ENCODE data around the gene DAB2. TPM values are rescaled to one million over a fixed set of nuclear protein-coding genes. Genes with fewer than 3 reads are reported as not detected.

DAB2 gene
- total RNA-seq, 4 donors from 2014 or later: 13.6 to 25.7 (median 19.2) TPM

DNA sequence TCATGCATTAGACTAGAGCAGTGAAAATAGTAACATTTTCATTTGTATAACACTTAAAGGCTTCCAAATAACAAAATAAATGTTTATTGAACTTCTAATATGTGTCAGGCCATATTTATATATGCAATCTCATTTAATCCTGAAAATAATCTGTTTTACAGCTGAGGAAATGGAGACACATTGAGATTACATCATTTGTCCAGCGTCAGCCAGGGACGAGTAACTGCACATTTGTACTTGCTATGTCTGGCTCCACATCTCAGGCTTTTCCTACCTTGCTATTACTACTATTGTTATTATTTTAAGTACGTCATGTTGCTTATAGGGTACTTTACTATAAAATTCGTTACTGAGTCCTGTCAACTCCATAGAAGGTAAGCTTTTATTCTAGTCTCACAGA is 56.7 kb downstream of the DAB2 start:
- intact Hi-C loops (cut with DNase I; ENCODE audit: low total_unique reads): no loop called here
- TF ChIP-seq CTCF (IDR thresholded peaks at IDR 0.05) (no peak), POLR2A (IDR thresholded peaks at IDR 0.05) (no peak)

GRCh38 chr5:39367711-39368110 is 57.1 kb downstream of the DAB2 start:
- no peak for DNase-seq (ENCODE audit: low spot score in 2 of 2)
- WGBS, 2 donors: 74% methylated on average over 3 of the region's 3 CpGs
- intact Hi-C loops (cut with DNase I; ENCODE audit: low total_unique reads): no loop called here
- TF ChIP-seq CTCF (IDR thresholded peaks at IDR 0.05): no peak
- no peak for TF ChIP-seq POLR2A (IDR thresholded peaks at IDR 0.05)
- H3K4me3 ChIP-seq (ENCODE audit: low read depth, poor library complexity, severe bottlenecking): no peak overlapping the region

More for the DNA sequence above, 56.7 kb downstream of the DAB2 start:
- DNase-seq (ENCODE audit: low spot score in 2 of 2): no peak
- no peak overlapping the region for H3K4me3 ChIP-seq (ENCODE audit: low read depth, poor library complexity, severe bottlenecking)
- WGBS, 2 donors: 50 to 55% methylated on average over 4 of the region's 4 CpGs

DNA sequence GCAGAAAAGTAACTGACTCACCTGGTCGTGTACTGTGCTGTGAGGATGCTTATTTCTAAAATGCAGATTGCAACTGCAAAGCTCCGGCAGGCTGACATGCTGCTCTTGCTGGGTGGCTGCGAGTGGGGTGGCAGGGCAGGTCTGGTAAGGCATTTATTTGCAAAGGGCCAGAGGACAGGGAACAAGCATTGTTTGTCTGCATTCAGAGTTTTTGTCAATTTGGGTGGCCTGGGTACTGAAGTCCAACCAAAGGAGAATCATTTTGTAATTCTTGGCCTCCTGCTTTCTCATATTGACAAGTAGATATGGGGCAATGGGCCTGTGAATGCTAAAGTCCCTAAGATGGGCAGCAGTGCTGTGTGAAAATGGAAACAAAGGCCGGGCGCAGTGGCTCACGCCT is 60.4 kb downstream of the DAB2 start, which contains the start of gene C9:
TSS of gene C9 (minus strand) at position 129 of the 400 bp plus-strand sequence. CDS start at position 98, 31 bp downstream.
- H3K4me3 ChIP-seq (ENCODE audit: low read depth, poor library complexity, severe bottlenecking): no peak within 1 kb of the TSS
- WGBS, 2 donors: 69% methylated on average over 6 of the region's 6 CpGs
- no peak for TF ChIP-seq CTCF (IDR thresholded peaks at IDR 0.05)
- intact Hi-C loops (cut with DNase I; ENCODE audit: low total_unique reads): no loop called here
- DNase-seq (ENCODE audit: low spot score in 2 of 2): no peak

DNA sequence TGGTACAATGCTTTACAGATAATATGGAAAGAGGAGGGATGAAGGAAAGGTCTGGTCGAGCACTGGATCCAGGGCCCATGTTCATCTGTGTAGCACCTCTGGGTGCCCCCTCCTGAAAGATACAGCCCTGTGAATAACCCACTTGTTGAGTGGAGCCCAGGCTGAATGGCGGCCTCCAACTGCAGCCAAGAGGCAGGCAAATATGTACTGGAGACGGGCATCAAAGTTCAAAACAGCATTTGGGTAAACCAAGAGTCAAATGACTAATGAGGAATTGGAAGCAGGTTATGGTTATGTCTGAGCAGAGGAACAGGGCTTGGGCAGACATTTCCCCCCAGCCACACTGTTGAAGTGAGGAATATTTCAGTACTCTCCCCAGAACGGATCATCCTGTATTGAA is 61.6 kb downstream of the DAB2 start:
- intact Hi-C loops (cut with DNase I; ENCODE audit: low total_unique reads): no loop called here
- no peak for DNase-seq (ENCODE audit: low spot score in 2 of 2)
- TF ChIP-seq POLR2A (IDR thresholded peaks at IDR 0.05): no peak
- no peak for TF ChIP-seq CTCF (IDR thresholded peaks at IDR 0.05)
- no peak overlapping the region for H3K4me3 ChIP-seq (ENCODE audit: low read depth, poor library complexity, severe bottlenecking)
- 76 to 88% methylated on average over 4 of the region's 4 CpGs for WGBS, 2 donors

- intact Hi-C loops (cut with DNase I; ENCODE audit: low total_unique reads): no loop called here
- DNase-seq (ENCODE audit: low spot score in 2 of 2): no peak
- WGBS, 2 donors: 87 to 92% methylated on average over 8 of the region's 8 CpGs
- TF ChIP-seq POLR2A (IDR thresholded peaks at IDR 0.05) (no peak), CTCF (IDR thresholded peaks at IDR 0.05) (no peak)
- H3K4me3 ChIP-seq (ENCODE audit: low read depth, poor library complexity, severe bottlenecking): no peak overlapping the region
Measured at GRCh38 chr5:39362646-39363045, 62.1 kb downstream of the DAB2 start.

DNA sequence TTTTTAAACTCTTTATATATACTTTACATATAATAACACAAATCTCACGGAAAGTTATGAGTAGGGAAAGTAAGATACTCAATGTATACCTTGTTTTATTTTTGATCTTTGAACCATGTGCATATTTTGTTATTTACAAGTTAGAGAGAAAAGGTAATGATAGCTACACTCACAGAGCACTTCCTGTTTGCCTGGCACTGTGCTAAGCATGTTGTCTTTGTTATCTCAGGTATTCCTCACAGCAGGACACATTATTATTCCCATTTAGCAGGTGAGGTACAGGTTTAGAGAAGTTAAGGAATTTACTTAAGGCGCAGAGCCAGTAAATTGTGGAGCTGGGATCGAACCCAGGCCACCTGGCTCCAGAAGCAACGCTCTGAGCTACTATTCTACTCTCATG is 63.5 kb downstream of the DAB2 start:
- DNase-seq (ENCODE audit: low spot score in 2 of 2): no peak
- no peak for TF ChIP-seq CTCF (IDR thresholded peaks at IDR 0.05)
- no peak for TF ChIP-seq POLR2A (IDR thresholded peaks at IDR 0.05)
- no peak overlapping the region for H3K4me3 ChIP-seq (ENCODE audit: low read depth, poor library complexity, severe bottlenecking)
- WGBS, 2 donors: 87 to 88% methylated on average over 4 of the region's 4 CpGs
- intact Hi-C loops (cut with DNase I; ENCODE audit: low total_unique reads): no loop called here

Data from lower leg skin (tissue), 4 donors.